Activated naive CD8-positive, alpha-beta T cell treated with anti-CD3 and anti-CD28 coated beads, Interleukin-2, amount 50 U/mL, for 24 hours (primary cell): ENCODE results near the gene STX11.
"Not testable (repeated sequence)": the region's sequence is repeated elsewhere in the genome, so short reads cannot be mapped to it uniquely, and the experiment has no call there.

Experiments
- ATAC-seq: fragments of 150-1000 bp; cut with Tn5 transposase; one replicate; pipeline ENCODE4 v1.10.0; 2021
- DNase-seq: peaks from one replicate; pipeline ENCODE4 v3.0.0; 2021
- H3K27ac Mint-ChIP-seq: one replicate; pipeline ENCODE4 v1.8.0; 2021; ENCODE audit warnings: mild to moderate bottlenecking, mixed read lengths
- H3K27me3 Mint-ChIP-seq: one replicate; pipeline ENCODE4 v1.8.0; 2021; ENCODE audit warnings: mixed read lengths
- H3K36me3 Mint-ChIP-seq: one replicate; pipeline ENCODE4 v1.8.0; 2021; ENCODE audit warnings: low read depth, mixed read lengths
- H3K4me1 Mint-ChIP-seq: one replicate; pipeline ENCODE4 v1.8.0; 2021; ENCODE audit warnings: mixed read lengths
- H3K4me3 Mint-ChIP-seq: one replicate; pipeline ENCODE4 v1.8.0; 2021; ENCODE audit warnings: mild to moderate bottlenecking, moderate library complexity, mixed read lengths
- H3K9me3 Mint-ChIP-seq: one replicate; pipeline ENCODE4 v1.8.0; 2021; ENCODE audit warnings: mixed read lengths

The STX11 gene

DNA sequence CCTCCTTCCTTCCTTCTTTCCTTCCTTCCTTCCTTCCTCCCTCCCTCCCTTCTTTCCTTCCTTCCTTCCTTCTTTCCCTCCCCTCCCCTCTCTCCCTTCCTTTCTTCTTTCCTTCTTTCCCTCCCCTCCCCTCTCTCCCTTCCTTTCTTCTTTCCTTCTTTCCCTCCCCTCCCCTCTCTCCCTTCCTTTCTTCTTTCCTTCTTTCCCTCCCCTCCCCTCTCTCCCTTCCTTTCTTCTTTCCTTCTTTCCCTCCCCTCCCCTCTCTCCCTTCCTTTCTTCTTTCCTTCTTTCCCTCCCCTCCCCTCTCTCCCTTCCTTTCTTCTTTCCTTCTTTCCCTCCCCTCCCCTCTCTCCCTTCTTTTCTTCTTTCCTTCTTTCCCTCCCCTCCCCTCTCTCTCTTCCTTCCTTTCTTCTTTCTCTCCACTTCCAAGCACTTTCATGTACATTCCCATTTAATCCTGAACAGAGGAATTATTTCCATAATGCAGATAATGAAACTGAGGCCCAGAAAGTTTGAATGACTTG lies 18.1 kb upstream of the STX11 start:
- Mint-ChIP-seq H3K4me1 (peaks cover 36% of the 10 kb centered on the region), H3K27me3 (peaks cover 10% of the 10 kb centered on the region)
- ATAC-seq, H3K4me3 Mint-ChIP-seq, H3K36me3 Mint-ChIP-seq, H3K27ac Mint-ChIP-seq, H3K9me3 Mint-ChIP-seq, DNase-seq: not testable (repeated sequence)

DNA sequence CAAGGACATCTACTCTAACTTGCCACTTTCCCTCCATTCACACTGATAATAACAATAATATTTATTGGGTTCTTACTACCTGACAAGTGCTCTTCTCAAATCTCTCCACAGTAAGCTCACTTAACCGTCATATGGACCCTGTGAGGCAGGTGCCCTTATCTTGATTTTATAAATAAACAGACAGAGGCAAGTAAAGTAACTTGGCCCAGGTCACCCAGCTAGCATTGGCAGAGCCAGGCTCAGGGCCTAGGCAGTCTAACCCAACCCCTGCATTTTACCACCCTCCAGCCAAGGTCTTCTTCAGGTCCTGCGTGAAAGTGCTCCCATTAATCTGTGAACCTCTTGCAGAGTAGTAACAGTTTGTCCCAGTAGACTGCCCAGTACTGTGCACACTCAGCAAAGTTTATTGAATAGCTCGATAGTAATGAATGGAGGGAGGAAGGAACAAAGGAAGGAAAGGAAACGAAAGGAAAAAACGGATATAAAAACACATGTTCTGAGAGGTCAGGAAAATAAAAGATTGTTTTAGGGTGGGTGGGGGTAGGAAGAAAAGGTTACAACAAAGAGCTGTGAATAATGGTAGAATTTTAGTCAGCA lies 17.0 kb upstream of the STX11 start:
- peaks cover 36% of the 10 kb centered on the region for H3K4me1 Mint-ChIP-seq

GRCh38 chr6:144134176-144134575 lies 16.1 kb upstream of the STX11 start:
- no peak for ATAC-seq
- no peaks in the 10 kb centered on the region for H3K36me3 Mint-ChIP-seq
- no peaks in the 10 kb centered on the region for H3K9me3 Mint-ChIP-seq
- H3K27ac Mint-ChIP-seq: no peak overlapping the region
- DNase-seq: no peak
- peaks cover 33% of the 10 kb centered on the region for H3K4me1 Mint-ChIP-seq
- H3K4me3 Mint-ChIP-seq: no peak overlapping the region
- H3K27me3 Mint-ChIP-seq: peaks cover 7% of the 10 kb centered on the region

More for the DNA sequence above, 17.0 kb upstream of the STX11 start:
- DNase-seq (no peak), ATAC-seq (no peak)
- peaks cover 9% of the 10 kb centered on the region for H3K27me3 Mint-ChIP-seq
- H3K9me3 Mint-ChIP-seq: no peaks in the 10 kb centered on the region
- H3K36me3 Mint-ChIP-seq: no peaks in the 10 kb centered on the region
- H3K27ac Mint-ChIP-seq: no peak overlapping the region
- H3K4me3 Mint-ChIP-seq: no peak overlapping the region

- Mint-ChIP-seq H3K27ac (no peak overlapping the region), H3K9me3 (no peaks in the 10 kb centered on the region), H3K4me1 (peaks cover 29% of the 10 kb centered on the region), H3K4me3 (no peak overlapping the region), H3K27me3 (peaks cover 7% of the 10 kb centered on the region), H3K36me3 (no peaks in the 10 kb centered on the region)
- DNase-seq: no peak
- ATAC-seq: no peak
Observed at GRCh38 chr6:144134737-144135136, 15.6 kb upstream of the STX11 start.

DNA sequence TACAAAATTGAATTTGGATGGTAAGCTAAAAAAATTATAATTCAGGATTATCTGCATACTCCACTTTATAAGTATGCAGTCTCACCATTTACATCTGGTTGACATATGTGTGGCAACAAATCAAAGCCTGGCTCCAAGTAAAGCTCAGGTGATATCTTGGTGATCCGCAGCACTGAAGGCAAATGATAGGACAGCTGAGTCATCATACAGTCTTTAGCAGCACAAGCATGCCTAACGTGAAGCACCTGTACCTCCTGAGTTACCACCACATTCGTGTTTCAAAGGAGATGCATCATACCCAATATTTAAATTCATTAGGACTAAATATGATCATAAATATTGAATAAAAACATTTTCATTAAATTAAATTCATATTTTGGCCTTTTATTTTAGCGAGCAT lies 11.8 kb upstream of the STX11 start:
- DNase-seq (no peak), ATAC-seq (no peak)
- H3K9me3 Mint-ChIP-seq: no peaks in the 10 kb centered on the region
- no peak overlapping the region for H3K27ac Mint-ChIP-seq
- no peaks in the 10 kb centered on the region for H3K36me3 Mint-ChIP-seq
- H3K4me3 Mint-ChIP-seq: no peak overlapping the region
- peaks cover 7% of the 10 kb centered on the region for H3K27me3 Mint-ChIP-seq
- no peaks in the 10 kb centered on the region for H3K4me1 Mint-ChIP-seq

DNA sequence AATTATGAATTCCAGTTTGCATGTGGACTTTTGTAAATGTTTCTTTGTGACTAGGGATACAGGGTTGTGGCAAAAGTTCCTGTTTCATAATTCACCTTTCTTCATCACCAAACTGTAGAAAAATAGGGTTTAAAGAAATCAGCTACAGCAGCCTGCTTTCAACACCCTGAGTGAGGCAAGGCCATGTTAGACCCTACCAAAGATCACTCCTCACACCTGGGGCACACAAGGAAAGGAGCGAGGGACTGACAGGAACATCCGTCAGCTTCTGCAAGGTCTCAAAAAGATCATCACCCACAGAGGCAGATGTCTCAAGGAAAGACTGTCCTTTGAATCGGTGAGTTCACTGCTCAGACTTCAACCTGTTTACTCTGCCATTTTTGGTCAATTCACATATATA lies 10.5 kb upstream of the STX11 start:
- H3K27ac Mint-ChIP-seq: no peak overlapping the region
- H3K4me3 Mint-ChIP-seq: no peak overlapping the region
- no peaks in the 10 kb centered on the region for H3K9me3 Mint-ChIP-seq
- ATAC-seq (no peak), DNase-seq (no peak)
- H3K4me1 Mint-ChIP-seq: no peaks in the 10 kb centered on the region
- H3K27me3 Mint-ChIP-seq: peaks cover 4% of the 10 kb centered on the region
- no peaks in the 10 kb centered on the region for H3K36me3 Mint-ChIP-seq

DNA sequence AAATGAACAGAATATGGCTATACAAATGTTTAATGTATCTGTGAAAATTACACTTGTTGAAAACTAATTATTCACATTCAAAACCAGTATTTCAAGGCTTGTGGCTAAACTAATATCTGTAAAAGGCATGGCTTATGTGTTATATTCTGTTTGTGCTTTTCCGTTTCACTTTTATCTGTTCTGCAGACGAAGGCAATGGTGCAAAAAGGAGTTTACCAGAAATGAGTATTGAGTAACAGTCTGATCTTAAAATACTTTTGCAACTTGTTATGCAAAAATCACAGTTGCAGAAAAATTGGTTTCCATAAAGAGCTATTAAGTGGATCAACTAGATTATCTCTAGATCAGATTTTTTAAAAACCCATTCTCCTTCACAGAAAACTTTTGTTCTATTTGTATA lies 9.4 kb upstream of the STX11 start:
- H3K27me3 Mint-ChIP-seq: peaks cover 4% of the 10 kb centered on the region
- no peaks in the 10 kb centered on the region for H3K9me3 Mint-ChIP-seq
- no peak overlapping the region for H3K27ac Mint-ChIP-seq
- no peak for DNase-seq
- no peaks in the 10 kb centered on the region for H3K4me1 Mint-ChIP-seq
- no peak overlapping the region for H3K4me3 Mint-ChIP-seq
- no peaks in the 10 kb centered on the region for H3K36me3 Mint-ChIP-seq
- no peak for ATAC-seq

DNA sequence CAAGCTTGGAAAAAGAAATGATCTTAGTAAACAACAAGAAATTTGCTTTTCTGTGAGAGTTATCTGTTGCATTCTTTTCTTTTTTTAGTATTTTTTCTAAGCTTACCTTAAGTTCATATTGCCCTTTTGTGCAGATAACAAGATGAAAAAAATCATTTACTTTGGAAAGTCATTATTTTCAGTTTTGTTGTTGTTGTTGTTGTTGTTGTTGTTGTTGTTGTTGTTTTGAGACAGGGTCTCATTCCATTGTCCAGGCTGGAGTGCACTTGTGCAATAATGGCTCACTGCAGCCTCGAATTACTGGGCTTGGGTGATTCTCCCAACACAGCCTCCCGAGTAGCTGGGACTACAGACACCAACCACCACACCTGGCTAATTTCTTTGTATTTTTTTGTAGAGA lies 8.8 kb upstream of the STX11 start:
- H3K27me3 Mint-ChIP-seq: peaks cover 4% of the 10 kb centered on the region
- ATAC-seq: no peak
- no peaks in the 10 kb centered on the region for H3K4me1 Mint-ChIP-seq

DNA sequence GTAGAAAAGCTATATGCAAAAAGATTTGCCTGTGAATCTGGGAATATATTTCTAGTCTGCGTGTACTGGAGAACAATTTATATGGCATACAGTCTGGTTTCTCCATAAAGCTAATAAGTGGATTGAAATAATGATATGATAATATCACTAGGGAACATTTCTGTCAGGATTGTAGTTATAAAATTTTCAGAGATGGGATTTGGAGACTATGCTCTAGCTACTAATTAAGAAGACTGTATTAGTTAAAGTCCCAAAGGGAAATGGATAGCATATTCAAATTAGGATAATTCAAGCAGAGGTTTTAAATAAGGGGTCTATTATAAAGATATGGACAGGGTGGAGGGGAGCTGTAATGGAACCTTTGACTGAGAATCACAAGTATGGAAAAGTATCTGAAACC lies 7.2 kb upstream of the STX11 start:
- Mint-ChIP-seq H3K4me3 (no peak overlapping the region), H3K9me3 (no peaks in the 10 kb centered on the region), H3K27me3 (peaks cover 4% of the 10 kb centered on the region), H3K36me3 (no peaks in the 10 kb centered on the region), H3K27ac (no peak overlapping the region), H3K4me1 (no peaks in the 10 kb centered on the region)
- DNase-seq: no peak
- ATAC-seq: no peak

More for the DNA sequence above, 8.8 kb upstream of the STX11 start:
- no peaks in the 10 kb centered on the region for H3K36me3 Mint-ChIP-seq
- no peaks in the 10 kb centered on the region for H3K9me3 Mint-ChIP-seq
- no peak overlapping the region for H3K4me3 Mint-ChIP-seq
- H3K27ac Mint-ChIP-seq: no peak overlapping the region
- no peak for DNase-seq

GRCh38 chr6:144143878-144144277 lies 6.4 kb upstream of the STX11 start:
- ATAC-seq (no peak), DNase-seq (no peak)
- H3K4me3 Mint-ChIP-seq: no peak overlapping the region
- no peaks in the 10 kb centered on the region for H3K36me3 Mint-ChIP-seq
- no peaks in the 10 kb centered on the region for H3K4me1 Mint-ChIP-seq
- H3K9me3 Mint-ChIP-seq: no peaks in the 10 kb centered on the region
- no peak overlapping the region for H3K27ac Mint-ChIP-seq
- H3K27me3 Mint-ChIP-seq: peaks cover 4% of the 10 kb centered on the region

DNA sequence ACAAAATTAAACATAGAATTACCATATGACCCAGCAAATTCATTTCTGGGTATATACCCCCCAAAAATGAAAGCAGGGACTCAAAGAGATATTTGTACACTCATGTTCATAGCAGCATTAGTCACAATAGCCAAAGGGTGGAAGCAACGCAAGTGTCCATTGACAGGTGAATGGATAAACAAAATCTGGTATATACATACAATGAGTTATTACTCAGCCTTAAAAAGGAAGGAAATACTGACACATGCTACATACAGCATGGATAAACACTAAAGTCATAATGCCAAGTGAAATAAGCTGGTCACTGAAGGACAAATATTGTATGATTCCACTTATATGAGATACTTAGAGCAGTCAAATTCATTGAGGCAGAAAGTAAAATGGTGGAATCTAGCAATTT lies 5.3 kb upstream of the STX11 start:
- Mint-ChIP-seq H3K27ac (no peak overlapping the region), H3K27me3 (peaks cover 4% of the 10 kb centered on the region), H3K36me3 (peaks cover 2% of the 10 kb centered on the region), H3K9me3 (no peaks in the 10 kb centered on the region), H3K4me1 (peaks cover 8% of the 10 kb centered on the region), H3K4me3 (no peak overlapping the region)
- DNase-seq: no peak
- ATAC-seq: no peak

- Mint-ChIP-seq H3K27me3 (peaks cover 2% of the 10 kb centered on the region), H3K36me3 (peaks cover 2% of the 10 kb centered on the region), H3K4me1 (peaks cover 8% of the 10 kb centered on the region), H3K27ac (no peak overlapping the region), H3K4me3 (no peak overlapping the region), H3K9me3 (no peaks in the 10 kb centered on the region)
- ATAC-seq: no peak
- DNase-seq: no peak
Observed at GRCh38 chr6:144145541-144145940, 4.8 kb upstream of the STX11 start.

DNA sequence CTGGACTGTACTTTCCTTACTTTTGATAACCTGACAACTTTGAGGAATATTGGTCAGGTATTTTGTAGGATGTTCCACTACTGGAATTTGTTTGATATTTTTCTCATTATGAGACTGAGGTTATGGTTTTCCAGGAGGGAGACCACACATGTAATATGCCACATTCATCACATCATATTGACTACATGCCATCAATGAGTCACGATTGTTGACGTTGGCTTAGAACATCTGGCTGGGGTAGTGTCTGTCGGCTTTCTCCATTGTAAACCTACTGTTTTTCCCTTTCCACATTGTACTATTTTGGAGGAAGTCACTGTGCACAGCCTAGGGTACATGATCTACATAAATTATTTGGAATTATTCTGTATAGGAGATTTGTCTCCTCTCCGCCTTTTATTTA lies 1.4 kb upstream of the STX11 start:
- Mint-ChIP-seq H3K4me3 (no peak overlapping the region), H3K27ac (no peak overlapping the region), H3K27me3 (no peaks in the 10 kb centered on the region), H3K4me1 (peaks cover 36% of the 10 kb centered on the region), H3K36me3 (peaks cover 28% of the 10 kb centered on the region), H3K9me3 (no peaks in the 10 kb centered on the region)
- ATAC-seq: no peak
- no peak for DNase-seq

GRCh38 chr6:144149558-144149893 lies 791 bp upstream of the STX11 start:
- ATAC-seq (no peak), DNase-seq (no peak)
- H3K27me3 Mint-ChIP-seq: no peaks in the 10 kb centered on the region
- peaks cover 42% of the 10 kb centered on the region for H3K4me1 Mint-ChIP-seq
- H3K9me3 Mint-ChIP-seq: no peaks in the 10 kb centered on the region
- peaks cover 34% of the 10 kb centered on the region for H3K36me3 Mint-ChIP-seq
- H3K4me3 Mint-ChIP-seq: peak overlapping the region; percentile 77
- peak overlapping the region; percentile 80 for H3K27ac Mint-ChIP-seq

DNA sequence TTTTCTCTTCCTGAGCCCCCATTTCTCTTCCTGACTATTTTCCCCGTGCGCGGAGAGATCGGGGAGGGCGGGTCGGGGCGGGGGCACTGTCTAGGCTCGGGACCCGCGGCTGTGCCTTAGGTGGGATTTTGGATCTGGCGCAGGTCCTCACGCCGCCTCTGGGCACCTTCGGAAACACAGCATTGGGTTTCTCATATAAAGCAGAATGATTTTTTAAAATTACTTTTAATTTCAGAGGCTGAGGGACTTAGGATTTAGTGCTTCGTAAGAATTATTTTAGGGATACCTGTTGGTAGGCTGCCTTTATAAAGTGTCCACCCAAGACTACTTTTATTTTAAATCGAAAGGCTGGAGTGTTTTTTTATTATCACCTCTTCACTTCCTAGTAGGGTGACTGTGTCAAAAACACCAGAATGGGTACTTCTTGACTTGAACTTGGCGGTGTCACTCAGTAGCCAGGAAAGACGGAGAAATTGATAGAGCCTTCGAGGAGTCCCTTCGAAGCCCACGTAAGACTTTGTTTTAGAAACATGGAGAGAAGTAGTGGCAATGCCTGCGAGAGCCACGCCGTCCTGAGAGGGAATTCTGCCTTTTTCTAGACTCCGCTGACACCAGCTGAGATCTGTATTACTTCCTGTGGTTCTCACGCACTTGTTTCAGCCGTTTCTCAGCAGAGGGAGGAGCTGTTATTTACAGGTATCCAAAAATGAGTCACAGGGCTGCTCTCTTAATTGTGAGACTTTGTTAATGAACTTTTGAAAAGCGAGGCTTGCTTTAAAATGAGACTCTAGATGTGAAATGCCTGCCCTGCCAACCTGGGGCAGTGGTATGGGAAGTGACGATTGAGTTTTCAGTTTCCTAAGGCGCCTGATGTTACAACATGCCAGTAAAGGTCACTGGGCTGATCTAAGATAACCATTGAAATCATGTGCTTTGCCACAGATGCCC lies 667 bp downstream of the STX11 start:
- peak overlapping the region; percentile 91 for H3K4me3 Mint-ChIP-seq
- no peaks in the 10 kb centered on the region for H3K27me3 Mint-ChIP-seq
- ATAC-seq: peak; percentile 70
- peak; percentile 56 for DNase-seq
- peak overlapping the region; percentile 96 for H3K27ac Mint-ChIP-seq
- H3K4me1 Mint-ChIP-seq: peaks cover 56% of the 10 kb centered on the region
- peaks cover 41% of the 10 kb centered on the region for H3K36me3 Mint-ChIP-seq
- no peaks in the 10 kb centered on the region for H3K9me3 Mint-ChIP-seq
